K562 (cell line): ENCODE data around the gene ZNF439. TPM values are rescaled to one million over a fixed set of nuclear protein-coding genes. Genes with fewer than 3 reads are reported as not detected.

ENCODE experiments used
- ATAC-seq: fragments of 200-7000 bp; cut with Tn5 transposase; 3 replicates; pipeline ENCODE4 v1.9.1; 2020; ENCODE audit warnings: moderate library complexity
- BruUV-seq: library from RNA; stranded (reverse); fragments of 400-500 nt; replicated peaks from 2 replicates; lab custom pipeline; 2021; lab: Mats Ljungman, UMichigan
- CTCF ChIA-PET: fragments of 300-600 bp; formaldehyde crosslinking; extraction: SDS; loops from one replicate; lab custom pipeline; 2021; ENCODE audit warnings: low intra/inter-chr PET ratio; lab: Yijun Ruan, JAX
- POLR2A ChIA-PET: fragments of 300-600, 350-650 bp; sonication (Branson Sonifier 250); formaldehyde crosslinking; extraction: SDS; loops from one replicate; lab custom pipeline; 2021; ENCODE audit warnings: antibody characterized with exemption, inconsistent platforms; lab: Yijun Ruan, JAX
- DNase-seq, 4 experiments: peaks; one replicate each; pipeline versions ENCODE4 v3.0.0 to v3.0.0-alpha.2; 2011 to 2018; ENCODE audit warnings: low spot score in 3 of 4, mixed read lengths in 3 of 4; ENCODE audit errors: extremely low read depth in 1 of 4
- FAIRE-seq: peaks from 2 replicates; lab custom pipeline; 2011; peaks lifted over from hg19 to GRCh38; lab: Jason Lieb, UNC
- H2AFZ ChIP-seq: 2 replicates; pipeline ENCODE4 v1.6.0; 2011; ENCODE audit warnings: low read depth, low read length, control low read depth, inconsistent platforms
- H3K27ac ChIP-seq: fragments of 200-600 bp; 3 replicates; pipeline ENCODE4 v1.8.0; 2011; ENCODE audit warnings: low read depth, mild to moderate bottlenecking, control low read depth, inconsistent platforms, low read length, moderate library complexity, mixed read lengths; ENCODE audit errors: extremely low read depth
- H3K27me3 ChIP-seq, 2 experiments: fragments of 300-600 bp in 1 of 2; 2 replicates in 1 of 2; 3 replicates in 1 of 2; pipeline versions ENCODE4 v1.6.0 to v1.8.0; 2011; ENCODE audit warnings: inconsistent platforms in 2 of 2, low read length in 2 of 2, mild to moderate bottlenecking in 1 of 2, mixed read lengths in 1 of 2, moderate library complexity in 1 of 2; ENCODE audit not compliant: control insufficient read depth in 2 of 2, insufficient read depth in 2 of 2
- H3K36me3 ChIP-seq: fragments of 300-600 bp; 3 replicates; pipeline ENCODE4 v1.8.0; 2011; ENCODE audit warnings: mild to moderate bottlenecking, low read length, inconsistent platforms; ENCODE audit not compliant: control insufficient read depth, insufficient read depth
- H3K4me1 ChIP-seq, 2 experiments: fragments of 200-600 bp in 1 of 2; replicated peaks in 1 of 2; 2 replicates in 1 of 2; 3 replicates in 1 of 2; pipeline versions ENCODE4 v1.5.1 to v1.8.0; 2011; ENCODE audit warnings: inconsistent platforms in 2 of 2, low read length in 2 of 2, mild to moderate bottlenecking in 1 of 2, mixed read lengths in 1 of 2, moderate library complexity in 1 of 2; ENCODE audit not compliant: control insufficient read depth in 2 of 2, insufficient read depth in 2 of 2
- H3K4me2 ChIP-seq: 2 replicates; pipeline ENCODE4 v1.6.1; 2011; ENCODE audit warnings: low read length, control low read depth, inconsistent platforms, mixed read lengths; ENCODE audit not compliant: insufficient read depth
- H3K4me3 ChIP-seq: fragments of 200-600 bp; sonication (generic), shearing (Covaris generic); 2 replicates; pipeline ENCODE4 v1.5.1; 2016; ENCODE audit warnings: control low read depth, inconsistent platforms
- H3K79me2 ChIP-seq: fragments of 200-600 bp; 3 replicates; pipeline ENCODE4 v1.8.0; 2011; ENCODE audit warnings: low read length, inconsistent platforms; ENCODE audit not compliant: control insufficient read depth, insufficient read depth
- H3K9ac ChIP-seq, 2 experiments: 2 replicates each; pipeline versions ENCODE4 v1.6.0 to v1.6.1; 2011; ENCODE audit warnings: low read depth in 2 of 2, low read length in 2 of 2, control low read depth in 1 of 2, inconsistent platforms in 1 of 2, mild to moderate bottlenecking in 1 of 2, mixed read lengths in 1 of 2; ENCODE audit not compliant: insufficient read depth in 1 of 2
- H3K9me1 ChIP-seq: one replicate; pipeline ENCODE4 v1.6.0; 2011; ENCODE audit warnings: inconsistent platforms, mild to moderate bottlenecking, low read length, moderate library complexity; ENCODE audit not compliant: control insufficient read depth, insufficient read depth
- H3K9me3 ChIP-seq: replicated peaks from 2 replicates; pipeline ENCODE4 v1.5.1; 2011; ENCODE audit warnings: low read depth, low read length, inconsistent platforms; ENCODE audit not compliant: control insufficient read depth, insufficient read depth
- H4K20me1 ChIP-seq: replicated peaks from 2 replicates; pipeline ENCODE4 v1.6.1; 2011; ENCODE audit warnings: low read length, inconsistent platforms, mixed read lengths; ENCODE audit not compliant: control insufficient read depth, insufficient read depth
- BRD4 ChIP-seq: fragments of 200-600 bp; sonication (generic); IDR thresholded peaks from 2 replicates; pipeline ENCODE4 v1.6.1; 2017; ENCODE audit warnings: inconsistent platforms
- POLR2B ChIP-seq: fragments of 450-650 bp; IDR thresholded peaks from 2 replicates; pipeline ENCODE4 v1.6.1; 2018; ENCODE audit warnings: low read depth; ENCODE audit not compliant: partially characterized antibody
- SRSF1 ChIP-seq: fragments of 200-400 bp; formaldehyde crosslinking; IDR thresholded peaks from 2 replicates; pipeline ENCODE4 v1.6.1; 2017; ENCODE audit warnings: mild to moderate bottlenecking, low read depth, low read length, moderate library complexity
- TAF7 ChIP-seq: fragments of 450-650 bp; IDR thresholded peaks from 2 replicates; pipeline ENCODE4 v1.6.1; 2016; ENCODE audit warnings: missing genetic modification characterization, missing compliant biosample characterization
- ZNF197 ChIP-seq: fragments of 200-800 bp; sonication (Bioruptor generic); IDR thresholded peaks from 2 replicates; pipeline ENCODE4 v1.6.1; 2016; ENCODE audit warnings: low read depth, missing genetic modification characterization, missing compliant biosample characterization
- ZNF699 ChIP-seq: fragments of 250-450 bp; sonication (Bioruptor Pico); IDR thresholded peaks from 2 replicates; pipeline ENCODE4 v1.8.0; 2021; ENCODE audit warnings: mild to moderate bottlenecking, moderate library complexity; ENCODE audit not compliant: insufficient replicate concordance
- WGBS: fragments of 100-300 bp; shearing (Covaris generic); methylation state at CpG from one replicate; pipeline ENCODE4 v1.1.6; 2016; ENCODE audit warnings: low coverage, mixed read lengths; ENCODE audit not compliant: insufficient coverage; ENCODE audit errors: missing lambda C conversion rate; 5-methylcytosine and 5-hydroxymethylcytosine counted together
- in situ Hi-C: fragments of 300-500 bp; cut with MboI; formaldehyde crosslinking; loops from 4 replicates; pipeline ENCODE4 v1.15.0; 2018; ENCODE audit warnings: inconsistent platforms, mixed read lengths
- intact Hi-C: fragments of 100-400 bp; cut with micrococcal nuclease; formaldehyde crosslinking; loops from 2 replicates; pipeline ENCODE4 v1.14.2; 2022
- polyA plus RNA-seq, 8 experiments: library from polyadenylated mRNA; depleted of rRNA in 4 of 8; stranded (reverse) in 5 of 8; unstranded in 3 of 8; fragments of >200 nt; fragmentation: Nextera tagmentation in 2 of 8; fragmentation: Illumina TruSeq in 1 of 8; extraction: Ambion mirVana in 2 of 8; extraction: Trizol in 1 of 8; gene quantifications; 2 replicates each; pipeline versions ENCODE4 v1.2.1 to v1.2.3, GENCODE V29; 2011 to 2014; ENCODE audit warnings: inconsistent platforms in 1 of 8, missing spikeins in 1 of 8
- total RNA-seq, 7 experiments: library from RNA; depleted of rRNA in 6 of 7; stranded (reverse); fragments of >200 nt in 6 of 7; fragmentation: Illumina TruSeq in 2 of 7; extraction: Trizol in 2 of 7; gene quantifications; 2 replicates each; pipeline versions ENCODE4 v1.2.1 to v1.2.3, GENCODE V29; 2011 to 2021; ENCODE audit warnings: low replicate concordance in 1 of 7
- TF ChIP-seq, protein P1 (sequence below): sonication (generic); formaldehyde crosslinking; IDR thresholded peaks from 2 replicates; pipeline ENCODE4 v1.9.0; 2022; ENCODE audit warnings: mild to moderate bottlenecking, missing genetic modification reagents
- TF ChIP-seq, protein P2 (sequence below): fragments of 450-650 bp; conservative IDR thresholded peaks from 2 replicates; pipeline ENCODE4 v1.6.1; 2016; ENCODE audit warnings: missing genetic modification characterization, low read depth, mild to moderate bottlenecking, missing compliant biosample characterization, moderate library complexity

Gene ZNF439
- total and polyA plus RNA-seq, 9 of the 15 experiments (the other 6 are each of a cell fraction or from before 2014, with no cell fraction given): 0.04 to 0.18 (median 0.10) TPM; not detected in 3

DNA sequence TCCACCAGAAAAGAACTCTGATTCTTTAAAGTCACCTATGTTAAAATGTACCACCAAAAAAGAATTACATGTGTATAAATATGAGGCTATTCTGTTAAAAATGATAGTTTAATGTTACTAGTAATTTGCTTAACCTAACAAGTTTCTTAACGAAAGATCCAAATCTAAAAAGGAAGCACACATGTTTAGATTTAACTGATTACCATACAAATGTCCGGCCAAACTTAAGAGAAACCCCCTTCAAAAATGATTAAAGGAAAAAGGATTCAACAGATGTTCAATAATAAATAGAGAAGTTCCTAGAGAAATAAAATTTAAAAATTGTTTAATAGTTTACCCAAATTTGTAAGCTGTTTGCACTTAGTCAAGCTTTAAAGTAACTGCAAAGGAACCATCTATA lies 34.1 kb downstream of the ZNF439 start:
- H3K79me2 ChIP-seq: no peaks in the 10 kb centered on the region
- no peak overlapping the region for H3K4me2 ChIP-seq
- ChIA-PET CTCF (interaction anchor here (1.9 kb wide), 1 partner anchor 259 kb away, joined by 7 read pairs; no protein-coding TSS in a partner anchor), POLR2A (no interaction called here)
- WGBS: 5% methylated on average over 2 of the region's 2 CpGs
- H3K27me3 ChIP-seq: no peaks in the 10 kb centered on the region; a peak in 2 of 5 replicates
- ATAC-seq (no peak), FAIRE-seq (no peak), DNase-seq (no peak)
- H3K36me3 ChIP-seq: no peaks in the 10 kb centered on the region
- H3K9ac ChIP-seq: no peak overlapping the region
- H3K27ac ChIP-seq: no peak overlapping the region
- H3K9me3 ChIP-seq: peaks cover 6% of the 10 kb centered on the region
- H2AFZ ChIP-seq: no peak overlapping the region
- BruUV-seq: no TSS peak
- no peaks in the 10 kb centered on the region for H3K9me1 ChIP-seq
- H3K4me3 ChIP-seq: no peak overlapping the region
- H4K20me1 ChIP-seq: no peaks in the 10 kb centered on the region
- TF ChIP-seq BRD4 (no peak), ZNF699 (CRISPR knock-in tag) (no peak), ZNF197 (no peak), TAF7 (no peak), POLR2B (no peak), SRSF1 (no peak)
- TF ChIP-seq, protein P1, sequence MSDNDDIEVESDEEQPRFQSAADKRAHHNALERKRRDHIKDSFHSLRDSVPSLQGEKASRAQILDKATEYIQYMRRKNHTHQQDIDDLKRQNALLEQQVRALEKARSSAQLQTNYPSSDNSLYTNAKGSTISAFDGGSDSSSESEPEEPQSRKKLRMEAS (CRISPR knock-in tag): no peak
- TF ChIP-seq, protein P2, sequence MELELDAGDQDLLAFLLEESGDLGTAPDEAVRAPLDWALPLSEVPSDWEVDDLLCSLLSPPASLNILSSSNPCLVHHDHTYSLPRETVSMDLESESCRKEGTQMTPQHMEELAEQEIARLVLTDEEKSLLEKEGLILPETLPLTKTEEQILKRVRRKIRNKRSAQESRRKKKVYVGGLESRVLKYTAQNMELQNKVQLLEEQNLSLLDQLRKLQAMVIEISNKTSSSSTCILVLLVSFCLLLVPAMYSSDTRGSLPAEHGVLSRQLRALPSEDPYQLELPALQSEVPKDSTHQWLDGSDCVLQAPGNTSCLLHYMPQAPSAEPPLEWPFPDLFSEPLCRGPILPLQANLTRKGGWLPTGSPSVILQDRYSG (tag): no peak
- intact Hi-C loops (no loop called here), in situ Hi-C loops (no loop called here)
- H3K4me1 ChIP-seq: peaks cover 4 to 5% of the 10 kb centered on the region in 2 experiments; a peak in 4 of 5 replicates
